GM12875 (cell line): Measurements from ENCODE around the gene MIB2.
A peak's percentile ranks its signal among the peaks of the same experiment; 100 is the strongest.

Experiments used
- H3K4me3 ChIP-seq: one replicate; pipeline ENCODE4 v1.5.1; 2011; ENCODE audit warnings: low read depth, low read length, control low read depth
- TF ChIP-seq, protein P1 (sequence below): IDR thresholded peaks from 2 replicates; pipeline ENCODE4 v1.5.1; 2011; ENCODE audit warnings: low read depth, mild to moderate bottlenecking, control low read depth, inconsistent platforms, low read length, moderate library complexity, borderline replicate concordance; ENCODE audit not compliant: insufficient read depth

MIB2 gene

DNA sequence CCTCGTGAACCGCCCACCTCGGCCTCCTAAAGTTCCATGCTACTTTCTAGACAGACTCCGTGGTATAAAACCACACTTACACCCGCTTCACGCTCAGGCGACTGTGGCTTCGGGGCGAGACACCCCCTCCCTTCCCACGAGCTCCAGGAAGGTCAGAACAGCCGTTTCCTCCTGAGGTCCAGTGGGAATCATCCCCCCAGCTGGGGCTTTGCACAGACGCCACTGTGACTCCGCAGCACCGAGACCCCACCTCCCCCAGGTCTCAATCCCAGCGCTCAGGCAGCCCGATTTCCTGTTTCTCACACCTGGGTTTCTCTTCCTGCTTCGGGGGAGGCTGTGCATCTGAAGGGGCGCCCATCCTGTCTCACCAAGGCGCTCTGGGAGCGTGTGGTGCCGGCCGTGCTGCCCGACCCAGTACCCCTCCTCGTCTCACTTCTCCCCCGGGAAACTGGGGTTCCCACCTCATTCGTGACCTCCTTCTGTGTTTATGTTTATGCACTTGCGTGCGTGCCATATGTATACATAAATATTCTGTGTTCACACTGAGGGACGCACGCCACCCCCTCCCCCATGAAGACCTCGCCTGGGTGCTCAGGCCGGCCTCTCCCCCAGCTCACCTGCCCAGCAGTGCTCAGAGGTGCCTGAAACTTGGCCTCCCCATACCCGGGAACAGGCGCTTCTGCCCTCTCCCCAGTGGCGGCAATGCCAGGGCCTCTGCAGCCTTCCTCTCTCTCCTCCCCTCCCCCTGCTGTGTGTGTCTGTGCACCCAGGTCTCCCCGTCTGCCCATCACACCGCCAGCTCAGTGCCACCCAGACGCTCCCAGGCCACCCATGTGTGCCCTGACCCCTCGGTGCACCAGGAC is 62.6 kb downstream of the MIB2 start:
- H3K4me3 ChIP-seq: peak overlapping the region; percentile 36

DNA sequence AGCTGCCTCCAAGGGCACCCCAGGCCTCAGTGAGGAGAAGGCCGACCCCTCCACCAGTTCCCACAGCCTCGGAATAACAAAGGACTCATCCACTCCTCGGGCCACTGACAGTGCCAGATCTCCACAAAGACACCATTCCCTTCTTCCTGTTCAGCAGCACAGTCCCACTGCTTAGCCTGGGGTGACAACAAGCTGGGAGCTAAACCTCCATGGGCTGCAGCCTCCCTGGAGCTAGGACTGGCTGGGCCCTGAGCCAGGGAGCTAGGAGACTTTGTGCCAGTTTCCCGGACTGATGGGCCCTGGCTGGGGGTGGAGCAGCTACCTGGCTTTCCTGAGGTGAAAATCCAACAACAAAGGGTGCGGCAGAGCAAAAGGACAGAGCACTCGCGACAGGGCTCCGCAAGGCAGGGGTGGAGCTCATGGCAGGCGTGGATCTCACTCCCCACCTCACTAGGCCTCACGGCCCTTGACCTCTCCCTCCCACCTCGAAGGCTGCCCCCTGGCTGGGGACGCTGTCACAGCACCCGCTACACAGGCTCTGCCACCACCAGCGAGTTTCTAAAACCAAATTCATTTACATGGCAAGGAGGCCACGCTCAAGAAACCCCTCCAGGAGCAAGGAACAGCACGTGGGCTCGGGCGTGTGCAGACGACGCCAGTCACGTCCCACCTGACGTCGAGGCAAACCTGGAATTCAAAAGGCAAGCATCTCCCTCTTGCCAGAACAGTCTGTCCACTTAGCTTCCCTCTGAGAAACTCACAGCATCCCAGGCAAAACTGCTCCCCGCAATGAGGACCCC is 63.5 kb downstream of the MIB2 start:
- peak overlapping the region; percentile 2 for H3K4me3 ChIP-seq
- TF ChIP-seq, protein P1, sequence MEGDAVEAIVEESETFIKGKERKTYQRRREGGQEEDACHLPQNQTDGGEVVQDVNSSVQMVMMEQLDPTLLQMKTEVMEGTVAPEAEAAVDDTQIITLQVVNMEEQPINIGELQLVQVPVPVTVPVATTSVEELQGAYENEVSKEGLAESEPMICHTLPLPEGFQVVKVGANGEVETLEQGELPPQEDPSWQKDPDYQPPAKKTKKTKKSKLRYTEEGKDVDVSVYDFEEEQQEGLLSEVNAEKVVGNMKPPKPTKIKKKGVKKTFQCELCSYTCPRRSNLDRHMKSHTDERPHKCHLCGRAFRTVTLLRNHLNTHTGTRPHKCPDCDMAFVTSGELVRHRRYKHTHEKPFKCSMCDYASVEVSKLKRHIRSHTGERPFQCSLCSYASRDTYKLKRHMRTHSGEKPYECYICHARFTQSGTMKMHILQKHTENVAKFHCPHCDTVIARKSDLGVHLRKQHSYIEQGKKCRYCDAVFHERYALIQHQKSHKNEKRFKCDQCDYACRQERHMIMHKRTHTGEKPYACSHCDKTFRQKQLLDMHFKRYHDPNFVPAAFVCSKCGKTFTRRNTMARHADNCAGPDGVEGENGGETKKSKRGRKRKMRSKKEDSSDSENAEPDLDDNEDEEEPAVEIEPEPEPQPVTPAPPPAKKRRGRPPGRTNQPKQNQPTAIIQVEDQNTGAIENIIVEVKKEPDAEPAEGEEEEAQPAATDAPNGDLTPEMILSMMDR: peak; percentile 66

More for the DNA sequence above, 62.6 kb downstream of the MIB2 start:
- TF ChIP-seq, protein P1: no peak
